HG03045 (cell line): ENCODE results near the gene CRISP1.
A peak's percentile ranks its signal among the peaks of the same experiment; 100 is the strongest.
"Not testable (repeated sequence)": the region's sequence is repeated elsewhere in the genome, so short reads cannot be mapped to it uniquely, and the experiment has no call there.

ENCODE experiments used
- ATAC-seq: cut with Tn5 transposase; IDR thresholded peaks from one replicate; pipeline ENCODE4 v1.9.1; 2021; ENCODE audit warnings: mild to moderate bottlenecking, moderate library complexity; ENCODE audit not compliant: unreplicated experiment

The CRISP1 gene

GRCh38 chr6:49866485-49866943 lies at the start of gene CRISP1:
Gene CRISP1, minus strand, starts transcription at chr6:49866535. Its CDS starts 9,135 bp downstream, at chr6:49857400.
- ATAC-seq = no peak

- ATAC-seq = no peak
Observed at GRCh38 chr6:49915035-49915434, 48.7 kb upstream of the CRISP1 start.

GRCh38 chr6:49913636-49914375 lies 47.5 kb upstream of the CRISP1 start:
- no peak for ATAC-seq

GRCh38 chr6:49912196-49912595 lies 45.9 kb upstream of the CRISP1 start:
- no peak for ATAC-seq

- no peak for ATAC-seq
Observed at GRCh38 chr6:49911252-49911651, 44.9 kb upstream of the CRISP1 start.

- ATAC-seq = no peak
Observed at GRCh38 chr6:49909563-49909962, 43.2 kb upstream of the CRISP1 start.

GRCh38 chr6:49906526-49906925 lies 40.2 kb upstream of the CRISP1 start:
- no peak for ATAC-seq

GRCh38 chr6:49905296-49905695 lies 39.0 kb upstream of the CRISP1 start:
- no peak for ATAC-seq

- ATAC-seq = no peak
Observed at GRCh38 chr6:49902856-49903255, 36.5 kb upstream of the CRISP1 start.

- ATAC-seq = no peak
Observed at GRCh38 chr6:49898904-49899566, 32.7 kb upstream of the CRISP1 start.

- ATAC-seq = not testable (repeated sequence)
Observed at GRCh38 chr6:49895553-49895952, 29.2 kb upstream of the CRISP1 start.

GRCh38 chr6:49892280-49892679 lies 25.9 kb upstream of the CRISP1 start:
- no peak for ATAC-seq

GRCh38 chr6:49890988-49891387 lies 24.7 kb upstream of the CRISP1 start:
- ATAC-seq = no peak

GRCh38 chr6:49888742-49889431 lies 22.6 kb upstream of the CRISP1 start:
- ATAC-seq = no peak

GRCh38 chr6:49868951-49869529 lies 2.7 kb upstream of the CRISP1 start:
- ATAC-seq = no peak

GRCh38 chr6:49856282-49856681 lies 10.1 kb downstream of the CRISP1 start:
- ATAC-seq = no peak

- ATAC-seq = no peak
Observed at GRCh38 chr6:49855221-49855620, 11.1 kb downstream of the CRISP1 start.

GRCh38 chr6:49852975-49853374 lies 13.4 kb downstream of the CRISP1 start:
- ATAC-seq = no peak

- ATAC-seq = peak; percentile 86
Observed at GRCh38 chr6:49849213-49849907, 17.0 kb downstream of the CRISP1 start.

GRCh38 chr6:49847673-49848072 lies 18.7 kb downstream of the CRISP1 start:
- ATAC-seq = no peak

- ATAC-seq = no peak
Observed at GRCh38 chr6:49847014-49847413, 19.3 kb downstream of the CRISP1 start.
